Stimulated activated memory B cell treated with anti-CD40 and anti-IgM and Interleukin-4, amounts not matched to agents 10 μg/mL and 1 μg/mL and 100 μg/mL, for 72 hours (primary cell): Measurements from ENCODE around the gene PRR20G.

Experiments used
- ATAC-seq: fragments of 150-1000 bp; cut with Tn5 transposase; 2 replicates; pipeline ENCODE4 v1.10.0; 2021
- H3K27ac Mint-ChIP-seq: one replicate; pipeline ENCODE4 v1.8.0; 2022; ENCODE audit warnings: mild to moderate bottlenecking, mixed read lengths
- H3K27me3 Mint-ChIP-seq: one replicate; pipeline ENCODE4 v1.8.0; 2022; ENCODE audit warnings: mixed read lengths
- H3K36me3 Mint-ChIP-seq: one replicate; pipeline ENCODE4 v1.8.0; 2022; ENCODE audit warnings: mixed read lengths
- H3K4me1 Mint-ChIP-seq: one replicate; pipeline ENCODE4 v1.8.0; 2022; ENCODE audit warnings: mixed read lengths
- H3K4me3 Mint-ChIP-seq: one replicate; pipeline ENCODE4 v1.8.0; 2022; ENCODE audit warnings: mild to moderate bottlenecking, moderate library complexity, mixed read lengths
- H3K9me3 Mint-ChIP-seq: one replicate; pipeline ENCODE4 v1.8.0; 2022; ENCODE audit warnings: mixed read lengths

Gene PRR20G

GRCh38 chr3:127235706-127236105, 52.1 kb downstream of the PRR20G start:
- Mint-ChIP-seq H3K4me3 (no peak overlapping the region), H3K36me3 (no peaks in the 10 kb centered on the region), H3K9me3 (peaks cover 6% of the 10 kb centered on the region), H3K4me1 (no peaks in the 10 kb centered on the region), H3K27me3 (peaks cover 26% of the 10 kb centered on the region), H3K27ac (no peak overlapping the region)
- ATAC-seq, result no peak

- no peak overlapping the region for H3K27ac Mint-ChIP-seq
- H3K9me3 Mint-ChIP-seq, result peaks cover 6% of the 10 kb centered on the region
- peaks cover 25% of the 10 kb centered on the region for H3K27me3 Mint-ChIP-seq
- no peak overlapping the region for H3K4me3 Mint-ChIP-seq
- no peak for ATAC-seq
- no peaks in the 10 kb centered on the region for H3K4me1 Mint-ChIP-seq
- no peaks in the 10 kb centered on the region for H3K36me3 Mint-ChIP-seq
Measured at GRCh38 chr3:127234778-127235177, 53.1 kb downstream of the PRR20G start.
